Epithelial cell of proximal tubule (primary cell): ENCODE results near the gene KLHL26. TPM values are rescaled to one million over a fixed set of nuclear protein-coding genes. Genes with fewer than 3 reads are reported as not detected.

ENCODE experiments used
- DNase-seq: peaks from one replicate; pipeline ENCODE4 v3.0.0-alpha.2; 2011; ENCODE audit warnings: low read depth
- H3K4me3 ChIP-seq: 2 replicates; pipeline ENCODE4 v1.5.1; 2011; ENCODE audit warnings: low read depth, mild to moderate bottlenecking, low read length
- CTCF ChIP-seq: conservative IDR thresholded peaks from 2 replicates; pipeline ENCODE4 v1.5.1; 2012; ENCODE audit warnings: low read depth, mild to moderate bottlenecking, low read length
- total RNA-seq: library from RNA; depleted of rRNA; stranded (reverse); fragments of >200 nt; gene quantifications from 2 replicates; pipeline ENCODE4 v1.2.3, GENCODE V29; 2015

Gene KLHL26
- total RNA-seq, 1 donor from 2014 or later, result 16.5 TPM

- H3K4me3 ChIP-seq, result no peak overlapping the region
- no peak for TF ChIP-seq CTCF
- no peak for DNase-seq
Observed at GRCh38 chr19:18658366-18658855, 21.6 kb downstream of the KLHL26 start.

GRCh38 chr19:18659281-18660050 lies 22.6 kb downstream of the KLHL26 start:
- no peak for TF ChIP-seq CTCF
- no peak overlapping the region for H3K4me3 ChIP-seq
- DNase-seq, result no peak

GRCh38 chr19:18660051-18660910 lies 23.5 kb downstream of the KLHL26 start:
- H3K4me3 ChIP-seq, result no peak overlapping the region
- DNase-seq, result no peak
- TF ChIP-seq CTCF, result no peak

DNA sequence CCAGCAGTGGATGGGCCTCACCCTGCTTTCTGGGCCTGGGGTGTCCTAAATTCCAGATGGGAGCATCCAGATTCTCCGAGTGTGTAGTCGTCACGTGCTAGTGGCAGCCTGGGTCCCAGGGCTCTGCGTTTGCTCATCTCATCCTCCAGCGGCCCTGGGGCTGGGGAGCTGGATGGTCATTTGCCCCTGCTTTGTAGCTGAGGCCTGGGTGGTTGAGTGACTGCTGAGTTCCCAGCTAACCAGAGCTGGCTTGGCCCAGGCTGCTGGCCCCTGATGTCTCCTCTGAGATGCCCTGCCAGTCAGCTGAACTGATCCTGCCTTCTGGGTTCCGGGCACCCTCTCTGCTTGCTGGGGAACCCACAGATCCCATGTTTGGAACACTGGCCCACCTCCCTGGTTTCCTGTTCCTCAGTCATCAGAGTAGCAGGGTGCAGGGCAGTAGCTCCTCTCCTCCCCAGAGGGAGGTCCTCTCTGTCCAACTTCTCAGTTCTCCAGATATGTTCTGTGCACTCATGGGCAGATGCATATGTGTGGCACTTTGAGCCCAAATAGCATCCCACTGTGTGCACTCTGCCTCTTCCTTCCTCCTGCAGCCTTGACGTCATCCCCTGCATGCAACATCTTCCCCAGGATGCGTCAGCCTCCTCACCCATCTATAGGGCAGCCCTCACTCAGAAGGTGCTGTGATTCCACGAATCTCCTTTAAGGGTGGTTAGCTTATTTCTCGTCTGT lies 24.3 kb downstream of the KLHL26 start:
- no peak for DNase-seq
- no peak for TF ChIP-seq CTCF

DNA sequence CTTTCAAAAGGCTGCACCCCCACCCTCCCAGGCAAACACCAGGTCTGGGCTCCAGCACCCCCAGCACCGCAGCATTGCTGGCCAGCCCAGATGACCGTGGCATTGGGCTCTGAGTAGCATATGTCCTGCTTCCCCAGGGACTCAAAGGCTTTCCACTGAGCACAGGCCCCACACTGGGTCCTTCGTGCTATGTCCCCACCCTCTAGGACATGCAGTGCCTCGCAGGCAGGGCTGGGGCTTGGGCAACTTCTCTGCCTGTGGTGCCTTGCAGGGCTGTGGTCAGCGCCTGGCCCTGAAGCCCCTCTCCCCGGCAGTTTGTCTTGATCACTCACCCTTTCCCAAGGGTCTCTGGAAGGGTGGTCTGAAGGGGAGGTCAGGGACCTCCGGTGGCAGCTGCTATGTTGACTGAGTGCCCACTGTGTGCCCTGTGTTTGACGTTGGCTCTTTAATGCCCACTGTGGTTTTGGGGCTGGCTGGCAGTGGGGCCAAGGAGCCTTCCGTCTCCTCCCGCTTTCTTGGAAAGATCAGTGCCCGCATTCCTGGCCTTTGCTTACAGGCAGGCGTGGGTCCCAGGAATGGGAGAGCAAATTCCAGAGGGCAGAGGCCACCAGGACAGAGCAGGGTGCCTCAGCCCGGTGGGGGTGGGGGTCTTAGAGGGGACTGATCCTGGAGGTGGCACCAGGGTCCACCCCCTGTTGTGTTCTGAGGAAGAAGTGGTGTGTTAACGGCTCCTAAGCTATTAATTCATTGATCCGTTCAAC lies 26.3 kb downstream of the KLHL26 start:
- TF ChIP-seq CTCF, result no peak
- no peak for DNase-seq
- H3K4me3 ChIP-seq, result no peak overlapping the region

More for the DNA sequence above, 24.3 kb downstream of the KLHL26 start:
- no peak overlapping the region for H3K4me3 ChIP-seq

DNA sequence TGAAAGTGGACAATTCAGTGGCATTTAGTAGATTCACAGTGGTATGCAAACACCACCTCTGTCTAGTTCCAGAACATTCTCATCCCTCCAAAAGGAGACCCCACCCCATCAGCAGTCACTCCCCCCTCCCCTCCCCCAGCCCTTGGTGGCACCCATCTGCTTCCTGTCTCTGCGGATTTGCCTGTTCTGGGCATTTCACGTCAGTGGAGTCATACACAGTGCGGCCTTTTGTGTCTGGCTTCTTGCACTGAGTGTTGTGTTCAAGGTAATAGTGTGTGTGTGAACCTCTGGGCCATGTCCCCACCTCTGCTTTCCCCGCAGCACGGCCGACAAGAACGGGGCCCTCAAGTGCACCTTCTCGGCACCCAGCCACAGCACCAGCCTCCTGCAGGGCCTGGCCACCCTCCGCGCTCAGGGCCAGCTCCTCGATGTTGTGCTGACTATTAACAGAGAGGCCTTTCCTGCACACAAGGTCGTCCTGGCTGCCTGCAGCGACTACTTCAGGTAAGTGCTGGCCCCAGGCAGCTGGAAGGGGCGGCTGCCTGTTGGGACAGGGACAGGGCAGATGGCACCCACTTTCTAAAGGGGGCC lies 27.2 kb downstream of the KLHL26 start:
- TF ChIP-seq CTCF, result no peak
- no peak overlapping the region for H3K4me3 ChIP-seq
- DNase-seq, result no peak
